SK-N-MC (cell line): ENCODE results near the gene MED13L.

Experiments
- DNase-seq: peaks from one replicate; pipeline ENCODE4 v3.0.0-alpha.2; 2011; ENCODE audit warnings: low read depth, low spot score
- H3K27ac ChIP-seq: fragments of 200-600 bp; sonication (generic); 2 replicates; pipeline ENCODE4 v1.5.1; 2016; ENCODE audit warnings: mixed run types
- H3K36me3 ChIP-seq: fragments of 200-600 bp; sonication (generic); 2 replicates; pipeline ENCODE4 v1.6.1; 2017; ENCODE audit warnings: antibody characterized with exemption, low read length, mixed read lengths; ENCODE audit not compliant: insufficient read depth
- H3K4me3 ChIP-seq: fragments of 200-600 bp; sonication (generic); 2 replicates; pipeline ENCODE4 v1.5.1; 2016
- H3K9ac ChIP-seq: fragments of 200-600 bp; sonication (generic); 2 replicates; pipeline ENCODE4 v1.8.0; 2017; ENCODE audit warnings: mixed run types, mixed read lengths; ENCODE audit not compliant: insufficient read length
- H3K9me3 ChIP-seq: fragments of 200-600 bp; sonication (generic); 2 replicates; pipeline ENCODE4 v1.6.1; 2017; ENCODE audit warnings: low read depth, mild to moderate bottlenecking, antibody characterized with exemption, low read length, moderate library complexity, mixed read lengths
- EZH2 ChIP-seq: fragments of 200-600 bp; sonication (generic); IDR thresholded peaks from one replicate; pipeline ENCODE4 v1.6.1; 2017; ENCODE audit warnings: antibody characterized with exemption
- FOXP2 ChIP-seq: optimal IDR thresholded peaks from 2 replicates; pipeline ENCODE3; 2011; ENCODE audit warnings: mild to moderate bottlenecking, moderate library complexity; ENCODE audit not compliant: insufficient read depth; ENCODE audit errors: extremely low read length, control extremely low read depth
- POLR2AphosphoS5 ChIP-seq: IDR thresholded peaks from 2 replicates; pipeline ENCODE4 v1.6.1; 2012; ENCODE audit warnings: mild to moderate bottlenecking, low read depth, low read length, borderline replicate concordance

Gene MED13L

GRCh38 chr12:116064493-116064892 lies 213.0 kb downstream of the MED13L start:
- Histone ChIP-seq H3K9me3 (no peaks in the 10 kb centered on the region), H3K27ac (peak overlapping the region; percentile 22; the same call in 1 of the 2 replicates), H3K9ac (no peak overlapping the region), H3K36me3 (no peaks in the 10 kb centered on the region), H3K4me3 (no peak overlapping the region)
- no peak for DNase-seq
- TF ChIP-seq POLR2AphosphoS5: no peak
- TF ChIP-seq FOXP2: no peak
- TF ChIP-seq EZH2: no peak

- H3K36me3 ChIP-seq: no peaks in the 10 kb centered on the region
- H3K4me3 ChIP-seq: no peak overlapping the region
- H3K9me3 ChIP-seq: no peaks in the 10 kb centered on the region
- DNase-seq: no peak
- H3K27ac ChIP-seq: no peak overlapping the region
- H3K9ac ChIP-seq: no peak overlapping the region
- TF ChIP-seq FOXP2 (no peak), EZH2 (no peak), POLR2AphosphoS5 (no peak)
Measured at GRCh38 chr12:116062698-116063097, 214.8 kb downstream of the MED13L start.

- no peak for DNase-seq
- Histone ChIP-seq H3K4me3 (no peak overlapping the region), H3K27ac (no peak overlapping the region), H3K9me3 (no peaks in the 10 kb centered on the region), H3K9ac (no peak overlapping the region), H3K36me3 (no peaks in the 10 kb centered on the region)
- no peak for TF ChIP-seq EZH2
- no peak for TF ChIP-seq POLR2AphosphoS5
- no peak for TF ChIP-seq FOXP2
Measured at GRCh38 chr12:116060764-116061163, 216.7 kb downstream of the MED13L start.

GRCh38 chr12:116059904-116060303 lies 217.6 kb downstream of the MED13L start:
- Histone ChIP-seq H3K9ac (no peak overlapping the region), H3K4me3 (no peak overlapping the region), H3K27ac (no peak overlapping the region), H3K9me3 (no peaks in the 10 kb centered on the region), H3K36me3 (no peaks in the 10 kb centered on the region)
- no peak for DNase-seq
- no peak for TF ChIP-seq FOXP2
- TF ChIP-seq POLR2AphosphoS5: no peak
- TF ChIP-seq EZH2: no peak

- Histone ChIP-seq H3K4me3 (no peak overlapping the region), H3K27ac (no peak overlapping the region), H3K9ac (no peak overlapping the region), H3K9me3 (no peaks in the 10 kb centered on the region), H3K36me3 (no peaks in the 10 kb centered on the region)
- TF ChIP-seq POLR2AphosphoS5: no peak
- no peak for TF ChIP-seq FOXP2
- no peak for TF ChIP-seq EZH2
- DNase-seq: no peak
Measured at GRCh38 chr12:116058574-116058973, 218.9 kb downstream of the MED13L start.

- H3K9ac ChIP-seq: no peak overlapping the region
- no peaks in the 10 kb centered on the region for H3K36me3 ChIP-seq
- no peak for DNase-seq
- no peak overlapping the region for H3K4me3 ChIP-seq
- no peak for TF ChIP-seq EZH2
- TF ChIP-seq POLR2AphosphoS5: no peak
- no peak for TF ChIP-seq FOXP2
- H3K9me3 ChIP-seq: no peaks in the 10 kb centered on the region
- H3K27ac ChIP-seq: no peak overlapping the region
Measured at GRCh38 chr12:116057356-116057755, 220.1 kb downstream of the MED13L start.

- no peak for DNase-seq
- no peak for TF ChIP-seq EZH2
- no peak for TF ChIP-seq POLR2AphosphoS5
- TF ChIP-seq FOXP2: no peak
- no peaks in the 10 kb centered on the region for H3K9me3 ChIP-seq
Measured at GRCh38 chr12:116055895-116056607, 221.4 kb downstream of the MED13L start.

GRCh38 chr12:116054280-116054679 lies 223.2 kb downstream of the MED13L start:
- TF ChIP-seq FOXP2: no peak
- TF ChIP-seq EZH2: no peak
- no peak for TF ChIP-seq POLR2AphosphoS5
- Histone ChIP-seq H3K9ac (no peak overlapping the region), H3K36me3 (no peaks in the 10 kb centered on the region), H3K27ac (no peak overlapping the region), H3K9me3 (no peaks in the 10 kb centered on the region), H3K4me3 (no peak overlapping the region)
- no peak for DNase-seq

More at GRCh38 chr12:116055895-116056607, 221.4 kb downstream of the MED13L start:
- Histone ChIP-seq H3K4me3 (no peak overlapping the region), H3K9ac (no peak overlapping the region), H3K36me3 (no peaks in the 10 kb centered on the region), H3K27ac (no peak overlapping the region)

- H3K27ac ChIP-seq: no peak overlapping the region
- TF ChIP-seq FOXP2 (no peak), EZH2 (no peak), POLR2AphosphoS5 (no peak)
- no peak overlapping the region for H3K4me3 ChIP-seq
- DNase-seq: no peak
- no peaks in the 10 kb centered on the region for H3K9me3 ChIP-seq
- no peak overlapping the region for H3K9ac ChIP-seq
- no peaks in the 10 kb centered on the region for H3K36me3 ChIP-seq
Measured at GRCh38 chr12:116053479-116054200, 223.9 kb downstream of the MED13L start.
